ENCODE results near the gene AGFG2.
"Not testable (repeated sequence)": the region's sequence is repeated elsewhere in the genome, so short reads cannot be mapped to it uniquely, and the experiment has no call there.

AGFG2 gene, protein sequence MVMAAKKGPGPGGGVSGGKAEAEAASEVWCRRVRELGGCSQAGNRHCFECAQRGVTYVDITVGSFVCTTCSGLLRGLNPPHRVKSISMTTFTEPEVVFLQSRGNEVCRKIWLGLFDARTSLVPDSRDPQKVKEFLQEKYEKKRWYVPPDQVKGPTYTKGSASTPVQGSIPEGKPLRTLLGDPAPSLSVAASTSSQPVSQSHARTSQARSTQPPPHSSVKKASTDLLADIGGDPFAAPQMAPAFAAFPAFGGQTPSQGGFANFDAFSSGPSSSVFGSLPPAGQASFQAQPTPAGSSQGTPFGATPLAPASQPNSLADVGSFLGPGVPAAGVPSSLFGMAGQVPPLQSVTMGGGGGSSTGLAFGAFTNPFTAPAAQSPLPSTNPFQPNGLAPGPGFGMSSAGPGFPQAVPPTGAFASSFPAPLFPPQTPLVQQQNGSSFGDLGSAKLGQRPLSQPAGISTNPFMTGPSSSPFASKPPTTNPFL

DNA sequence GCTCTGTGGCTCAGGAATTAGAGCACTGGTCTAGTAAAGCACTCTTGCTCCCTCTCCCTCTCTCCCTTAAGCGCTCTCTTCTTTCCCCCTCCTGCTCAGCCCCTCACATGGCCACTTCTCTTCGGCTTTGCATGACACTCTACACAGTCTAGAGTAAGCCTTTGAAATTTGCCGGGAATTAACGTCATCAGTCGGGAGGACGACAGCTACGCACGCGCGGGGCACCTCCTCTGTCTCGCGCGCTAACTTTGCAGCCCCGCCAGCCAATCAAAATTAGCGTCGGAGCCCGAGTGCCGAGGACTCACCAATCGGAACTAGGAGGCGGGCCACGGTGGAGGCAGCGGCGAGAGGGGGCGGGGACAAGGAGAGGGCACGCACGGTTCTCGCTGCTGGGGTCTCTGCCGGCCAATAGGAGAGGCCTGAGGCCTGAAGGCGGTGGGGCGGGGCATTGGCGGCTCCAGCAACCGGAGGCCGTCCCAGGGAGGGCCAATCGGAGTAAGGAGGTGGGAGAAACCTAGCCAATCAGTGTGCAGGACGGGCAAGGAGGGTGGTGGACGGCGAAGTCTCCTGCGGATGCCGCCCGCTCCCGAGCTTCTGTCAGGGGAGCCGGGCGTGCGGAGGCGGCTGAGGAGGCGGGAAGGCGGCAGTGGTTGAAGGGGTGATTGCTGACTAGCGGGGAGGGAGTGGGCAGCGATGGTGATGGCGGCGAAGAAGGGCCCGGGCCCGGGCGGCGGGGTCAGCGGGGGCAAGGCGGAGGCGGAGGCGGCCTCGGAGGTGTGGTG lies at the start of gene AGFG2:
AGFG2 (plus strand) TSS at position 550 of the 782 bp plus-strand sequence; CDS start at position 694, 144 bp downstream.
- peak; percentile 89 to 100 (median 100) for DNase-seq

DNA sequence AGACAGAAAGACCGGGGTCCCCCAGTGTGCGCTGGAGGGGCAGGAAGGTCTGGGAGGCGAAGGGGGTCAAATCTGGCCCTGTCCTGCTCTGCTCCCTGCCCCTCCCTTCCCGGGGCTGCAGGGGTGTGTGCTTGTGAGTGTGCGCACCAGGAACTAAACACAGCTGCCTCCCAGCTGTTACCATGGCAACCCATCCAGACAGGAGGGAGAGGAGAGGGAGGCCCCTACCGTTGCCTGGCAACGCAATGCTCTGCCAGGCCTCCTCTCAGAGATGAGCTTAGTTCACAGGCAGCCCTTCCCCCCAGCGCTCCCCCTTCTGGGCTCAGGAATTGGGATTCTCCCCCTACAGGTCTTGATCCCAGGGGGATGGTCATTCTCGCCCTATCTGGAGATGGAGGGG lies 49.2 kb upstream of the AGFG2 start:
- DNase-seq, result peak in 49 of 51 donors; percentile 29 to 98 (median 88)

DNA sequence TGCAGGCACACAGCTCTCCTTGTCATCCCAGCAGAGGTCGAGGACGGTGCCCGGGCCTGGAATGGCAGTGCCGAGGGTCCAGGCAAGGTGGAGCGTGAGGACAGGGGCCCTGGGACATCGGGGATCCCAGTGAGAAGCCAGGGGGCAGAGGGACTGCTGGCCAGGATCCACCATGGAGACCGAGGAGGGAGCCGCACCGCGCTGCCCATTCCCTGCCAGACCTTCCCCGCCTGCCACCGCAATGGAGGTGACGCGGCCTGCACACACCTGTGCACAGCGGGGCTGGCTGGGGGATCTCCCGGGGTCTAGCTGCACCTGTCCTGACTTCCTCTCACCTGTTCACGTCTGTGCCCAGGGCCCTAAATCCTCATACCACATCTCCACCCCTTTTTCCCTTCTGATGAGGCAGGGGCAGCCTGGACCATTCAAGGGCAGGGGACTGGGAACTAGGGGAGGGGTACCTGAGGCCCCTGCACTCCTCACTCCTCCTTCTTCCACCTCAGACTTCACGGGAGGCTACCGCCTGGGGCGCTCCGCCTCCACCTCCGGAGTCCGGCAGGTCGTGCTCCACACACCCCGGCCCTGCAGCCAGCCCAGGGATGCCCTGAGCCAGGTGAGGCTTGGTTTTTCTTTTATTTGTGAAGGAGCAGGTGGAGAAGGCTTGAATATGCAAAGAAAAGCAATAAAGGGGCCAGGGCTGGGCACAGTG lies 48.4 kb upstream of the AGFG2 start:
- no peak for DNase-seq

DNA sequence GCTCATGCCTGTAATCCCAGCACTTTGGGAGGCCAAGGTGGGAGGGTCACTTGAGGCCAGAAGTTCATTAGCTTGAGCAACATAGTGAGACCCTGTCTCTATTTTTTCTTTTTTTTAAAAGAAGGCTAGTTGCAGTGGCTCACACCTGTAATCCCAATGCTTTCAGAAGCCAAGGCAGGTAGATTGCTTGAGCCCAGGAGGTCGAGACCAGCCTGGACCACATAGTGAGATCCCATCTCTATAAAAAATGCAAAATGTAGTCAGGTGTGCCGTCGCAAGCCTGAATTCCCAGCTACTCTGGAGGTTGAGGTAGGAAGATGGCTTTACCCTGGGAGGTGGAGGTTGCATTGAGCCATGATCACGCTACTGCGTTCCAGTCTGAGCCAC lies 47.8 kb upstream of the AGFG2 start:
- no peak for DNase-seq

DNA sequence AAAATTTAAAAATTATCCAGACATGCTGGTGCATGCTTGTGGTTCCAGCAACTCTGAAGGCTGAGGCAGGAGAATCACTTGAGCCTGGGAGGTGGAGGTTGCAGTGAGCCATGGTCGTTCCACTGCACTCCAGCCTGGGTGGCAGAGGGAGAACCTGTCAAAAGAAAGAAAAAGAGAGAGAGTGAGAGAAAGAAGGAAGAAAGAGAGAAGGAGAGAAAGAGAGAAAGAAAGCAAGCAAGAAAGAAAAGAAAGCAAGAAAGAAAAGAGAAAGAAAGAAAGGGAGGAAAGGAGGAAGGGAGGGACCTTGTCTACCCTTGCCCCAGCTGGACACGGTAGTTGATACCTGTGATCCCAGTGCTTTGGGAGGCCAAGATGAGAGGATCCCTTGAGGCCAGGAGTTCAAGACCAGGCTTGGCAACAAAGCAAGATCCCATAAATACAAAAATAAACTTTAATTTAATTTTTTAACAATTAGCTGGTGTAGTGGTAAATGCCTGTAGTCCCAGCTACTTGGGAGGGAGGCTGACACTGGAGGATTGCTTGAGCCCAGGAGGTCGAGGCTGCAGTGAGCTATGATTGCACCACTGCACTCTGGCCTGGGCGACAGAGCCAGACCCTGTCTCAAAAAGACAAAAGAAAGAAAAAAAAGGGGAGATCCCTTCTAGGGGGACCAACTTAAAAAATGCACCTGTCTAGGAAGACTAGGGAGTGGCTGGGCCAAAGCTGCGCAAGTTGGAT lies 46.1 kb upstream of the AGFG2 start:
- no peak for DNase-seq

DNA sequence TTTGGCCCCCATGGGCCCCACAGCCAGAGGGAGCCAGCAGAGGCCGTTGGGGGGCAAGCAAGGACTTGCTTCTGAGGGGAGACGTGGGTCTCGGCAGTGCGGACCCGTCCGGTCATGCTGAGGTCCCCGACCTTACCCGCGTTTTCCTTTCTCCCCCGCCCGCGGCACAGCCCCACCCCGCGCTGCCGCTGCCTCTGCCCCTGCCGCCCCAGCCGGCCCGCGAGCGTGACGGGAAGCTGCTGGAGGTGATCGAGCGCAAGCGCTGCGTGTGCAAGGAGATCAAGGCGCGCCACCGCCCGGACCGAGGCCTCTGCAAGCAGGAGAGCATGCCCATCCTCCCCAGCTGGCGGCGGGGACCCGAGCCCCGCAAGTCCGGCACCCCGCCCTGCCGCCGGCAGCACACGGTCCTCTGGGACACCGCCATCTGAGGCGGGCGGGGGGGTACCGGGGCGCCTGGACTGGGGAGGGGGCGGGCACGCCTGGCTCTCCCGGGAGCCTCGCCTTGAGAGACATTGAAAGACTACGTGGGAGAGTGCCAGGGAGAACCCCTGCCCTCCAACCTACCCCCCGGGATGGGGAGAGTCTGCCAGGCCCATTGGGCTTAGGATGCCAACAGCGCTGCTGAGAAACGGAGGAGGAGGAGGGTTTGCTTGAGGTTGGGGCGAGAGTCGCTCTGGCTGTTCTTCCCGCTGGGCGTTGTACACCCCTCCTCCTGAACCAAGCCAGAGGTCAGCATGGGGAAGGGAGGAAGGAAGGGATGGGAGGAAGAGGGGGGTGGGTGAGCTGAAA lies 45.3 kb upstream of the AGFG2 start:
- DNase-seq, result peak in 38 of 51 donors; percentile 13 to 82 (median 58)

DNA sequence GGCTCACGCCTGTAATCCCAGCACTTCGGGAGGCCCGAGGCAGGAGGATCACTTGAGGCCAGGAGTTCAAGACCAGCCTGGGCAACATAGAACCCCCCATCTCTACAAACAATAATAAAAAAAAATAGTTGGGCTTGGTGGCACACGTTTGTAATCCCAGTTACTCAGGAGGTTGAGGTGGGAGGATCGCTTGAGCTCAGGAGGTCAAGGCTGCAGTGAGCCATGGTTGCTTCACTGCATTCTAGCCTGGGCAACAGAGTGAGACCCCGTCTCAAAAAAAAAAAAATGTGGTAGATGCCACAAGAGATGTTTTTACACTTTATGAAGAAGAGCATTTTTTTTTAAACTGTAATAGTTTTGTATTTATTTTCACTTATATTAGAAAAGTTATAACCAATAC lies 42.5 kb upstream of the AGFG2 start:
- no peak for DNase-seq

DNA sequence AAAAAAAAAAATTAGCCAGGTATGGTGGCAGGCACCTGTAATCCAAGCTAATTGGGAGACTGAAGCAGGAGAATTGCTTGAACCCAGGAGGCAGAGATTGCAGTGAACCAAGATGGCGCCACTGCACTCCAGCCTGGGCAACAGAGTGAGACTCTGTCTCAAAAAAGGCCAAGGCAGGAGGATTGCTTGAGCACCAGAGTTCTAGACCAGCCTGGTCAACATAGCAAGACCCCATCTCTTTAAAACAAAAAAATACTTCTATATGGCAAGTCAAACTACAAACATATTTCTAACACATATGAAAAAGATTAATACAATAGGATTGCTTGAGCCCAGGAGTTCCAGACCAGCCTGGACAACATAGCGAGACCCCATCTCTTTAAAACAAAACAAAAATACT lies 38.3 kb upstream of the AGFG2 start:
- DNase-seq, result not testable (repeated sequence)

DNA sequence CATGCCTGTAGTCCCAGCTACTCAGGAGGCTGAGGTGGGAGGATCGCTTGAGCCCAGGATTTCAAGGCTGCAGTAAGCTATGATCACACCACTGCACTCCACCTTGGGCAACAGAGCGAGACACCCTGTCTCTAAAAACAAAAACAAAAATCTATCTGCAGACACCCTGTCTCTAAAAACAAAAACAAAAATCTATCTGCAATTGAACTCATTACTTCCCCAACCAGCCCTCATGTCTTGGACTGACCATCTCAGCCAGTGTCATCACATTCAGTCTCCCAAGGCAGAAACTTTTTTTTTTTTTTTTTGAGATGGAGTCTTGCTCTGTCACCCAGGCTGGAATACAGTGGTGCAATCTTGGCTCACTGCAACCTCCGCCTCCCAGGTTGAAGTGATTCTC lies 35.0 kb upstream of the AGFG2 start:
- not testable (repeated sequence) for DNase-seq

DNA sequence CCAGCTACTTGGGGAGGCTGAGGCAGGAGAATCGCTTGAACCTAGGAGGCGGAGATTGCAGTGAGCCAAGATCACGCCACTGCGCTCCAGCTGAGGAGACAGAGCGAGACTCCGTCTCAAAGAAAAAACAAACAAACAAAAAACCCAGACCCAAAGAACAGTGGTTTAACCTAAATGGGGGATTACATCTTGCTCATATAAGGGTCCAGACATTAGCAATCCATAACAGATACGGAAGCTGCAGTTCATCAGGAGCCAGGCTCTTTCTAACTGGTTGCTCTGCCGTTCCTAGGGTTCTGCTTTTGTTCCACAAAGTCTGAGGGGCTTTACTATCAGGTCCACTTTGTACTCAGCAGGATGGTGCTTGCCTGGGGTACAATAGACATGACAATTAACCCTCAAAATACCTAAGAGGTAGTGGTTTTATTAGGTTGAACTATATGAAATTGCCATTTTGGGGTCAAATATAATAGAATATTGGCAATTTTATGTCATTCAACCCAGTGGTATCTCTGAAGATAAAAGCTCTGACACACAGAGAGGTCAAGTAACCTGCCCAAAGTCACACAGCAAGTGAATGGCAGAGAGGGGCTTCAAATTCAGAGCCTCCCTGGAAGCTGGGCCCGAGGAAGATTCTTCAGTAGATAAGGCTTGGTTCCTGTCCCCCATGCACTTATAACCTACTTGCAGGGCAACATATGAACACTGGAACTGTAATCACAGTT lies 34.0 kb upstream of the AGFG2 start:
- DNase-seq, result no peak

DNA sequence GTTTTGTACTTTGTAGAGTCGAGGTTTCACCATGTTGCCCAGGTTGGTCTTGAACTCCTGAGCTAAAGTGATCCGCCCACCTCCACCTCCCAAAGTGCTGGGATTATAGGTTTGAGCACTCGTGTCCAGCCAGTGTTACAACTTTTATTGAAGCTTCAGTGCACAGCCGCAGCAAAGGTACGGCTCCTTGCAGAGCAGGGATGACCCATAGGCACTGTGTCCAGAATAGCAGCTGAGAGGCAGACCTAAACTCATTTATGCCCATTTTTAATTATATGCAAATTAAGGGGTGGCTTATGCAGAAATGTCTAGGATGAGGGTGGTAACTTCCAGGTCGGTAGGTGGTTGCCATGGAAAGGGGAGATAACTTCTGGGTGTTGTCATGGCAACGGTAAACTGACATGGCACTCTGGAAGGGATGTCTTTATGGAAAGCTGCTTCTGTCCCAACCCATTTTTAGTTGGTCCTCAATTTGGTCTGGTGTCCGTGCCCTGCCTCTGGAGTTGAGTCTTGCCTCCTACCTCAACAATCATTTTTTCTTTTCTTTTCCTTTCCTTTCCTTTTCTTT lies 32.6 kb upstream of the AGFG2 start:
- no peak for DNase-seq

DNA sequence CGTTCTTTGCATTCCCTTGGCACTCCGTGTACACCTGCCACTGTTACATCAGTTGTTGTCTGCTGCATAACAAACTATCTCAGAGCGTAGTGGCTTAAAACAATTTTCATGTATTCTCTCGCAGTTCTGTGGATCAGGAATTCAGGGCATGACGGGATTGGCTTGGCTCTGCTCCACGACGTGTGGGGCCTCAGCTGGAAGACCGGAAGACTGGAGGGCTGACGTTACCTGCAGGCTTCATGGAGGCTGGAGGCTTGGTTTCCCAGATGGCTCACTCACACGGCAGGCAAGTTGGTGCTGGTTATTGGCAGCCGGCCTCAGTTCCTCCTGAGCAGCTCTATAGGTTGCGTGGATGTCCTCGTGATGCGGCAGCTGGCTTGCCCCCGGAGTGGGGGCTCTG lies 29.8 kb upstream of the AGFG2 start:
- DNase-seq, result peak in 1 of 51 donors; percentile 44

DNA sequence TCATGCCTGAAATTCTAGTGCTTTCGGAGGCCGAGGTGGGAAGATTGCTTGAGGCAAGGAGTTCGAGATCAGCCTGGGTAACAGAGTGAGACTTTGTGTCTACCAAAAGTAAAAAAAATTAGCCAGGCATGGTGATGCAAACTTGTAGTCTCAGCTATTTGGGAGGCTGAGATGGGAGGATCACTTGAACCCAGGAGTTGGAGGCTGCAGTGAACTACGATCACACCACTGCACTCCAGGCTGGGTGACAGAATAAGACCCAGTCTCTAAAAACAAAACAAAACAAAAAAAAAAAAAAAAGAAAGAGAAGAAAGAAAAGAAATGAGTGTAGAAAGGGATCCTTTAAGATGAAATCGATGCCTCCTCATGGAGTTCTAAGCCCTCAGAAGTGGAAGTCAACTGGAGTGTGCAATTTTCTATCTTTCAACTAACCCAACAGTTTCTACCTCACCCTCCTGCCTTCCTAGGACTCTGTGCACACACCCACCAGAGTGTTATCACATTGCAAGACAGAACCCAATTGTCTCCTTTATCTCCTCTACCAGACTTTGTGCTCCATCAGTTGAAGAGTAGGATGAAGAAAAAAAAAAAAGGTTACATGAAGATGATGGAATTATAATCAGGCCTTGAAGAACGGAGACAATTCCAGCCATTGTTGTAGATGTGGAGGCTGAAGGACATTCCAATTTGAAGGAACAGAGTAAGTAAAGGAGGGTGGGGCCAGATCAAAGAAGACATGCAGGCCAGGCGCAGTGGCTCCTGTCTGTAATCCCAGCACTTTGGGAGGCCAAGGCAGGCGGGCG lies 28.4 kb upstream of the AGFG2 start:
- no peak for DNase-seq

DNA sequence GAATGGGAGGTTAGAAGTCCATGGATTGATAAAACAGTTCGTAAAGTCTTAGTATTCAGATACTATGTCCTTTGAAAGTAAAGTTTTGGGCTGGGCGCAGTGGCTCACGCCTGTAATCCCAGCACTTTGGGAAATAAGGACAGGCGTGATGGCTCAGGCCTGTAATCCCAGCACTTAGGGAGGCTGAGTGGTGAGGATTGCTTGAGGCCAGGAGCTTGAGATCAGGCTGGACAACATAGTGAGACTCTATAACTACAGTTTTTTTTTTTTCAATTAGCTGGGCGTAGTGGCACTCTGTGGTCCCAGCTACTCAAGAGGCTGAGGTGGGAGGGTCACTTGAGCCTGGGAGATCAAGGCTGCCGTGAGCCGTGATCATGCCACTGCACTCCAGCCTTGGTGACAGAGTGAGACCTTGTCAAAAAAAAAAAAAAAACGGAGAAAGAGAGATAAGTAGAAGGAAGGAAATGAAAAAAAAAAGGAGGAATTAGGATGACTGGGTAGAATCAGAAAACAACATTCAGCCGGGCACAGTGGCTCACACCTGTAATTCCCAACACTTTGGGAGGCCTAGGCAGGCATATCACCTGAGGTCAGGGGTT lies 25.7 kb upstream of the AGFG2 start:
- no peak for DNase-seq

DNA sequence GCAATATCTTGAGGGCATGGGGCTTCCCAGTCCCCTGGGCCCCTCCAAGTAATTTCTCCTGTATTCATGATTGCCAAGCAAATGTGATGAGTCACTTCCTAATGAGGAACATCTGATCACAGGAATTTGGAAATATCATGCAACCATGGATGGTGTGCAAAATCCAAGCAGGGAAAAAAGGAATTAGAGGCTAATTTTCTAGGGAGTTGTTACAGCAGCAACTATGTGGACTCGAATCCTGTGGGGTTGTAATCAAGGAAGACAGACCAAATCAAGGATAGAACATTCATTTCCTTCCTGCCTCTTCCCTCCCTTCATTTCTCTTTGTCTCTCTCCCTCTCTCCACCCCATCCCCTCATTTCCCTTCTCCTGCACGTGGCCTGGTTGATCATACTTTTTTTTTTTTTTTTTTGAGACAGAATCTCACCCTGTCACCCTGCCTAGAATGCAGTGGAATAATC lies 23.9 kb upstream of the AGFG2 start:
- no peak for DNase-seq

DNA sequence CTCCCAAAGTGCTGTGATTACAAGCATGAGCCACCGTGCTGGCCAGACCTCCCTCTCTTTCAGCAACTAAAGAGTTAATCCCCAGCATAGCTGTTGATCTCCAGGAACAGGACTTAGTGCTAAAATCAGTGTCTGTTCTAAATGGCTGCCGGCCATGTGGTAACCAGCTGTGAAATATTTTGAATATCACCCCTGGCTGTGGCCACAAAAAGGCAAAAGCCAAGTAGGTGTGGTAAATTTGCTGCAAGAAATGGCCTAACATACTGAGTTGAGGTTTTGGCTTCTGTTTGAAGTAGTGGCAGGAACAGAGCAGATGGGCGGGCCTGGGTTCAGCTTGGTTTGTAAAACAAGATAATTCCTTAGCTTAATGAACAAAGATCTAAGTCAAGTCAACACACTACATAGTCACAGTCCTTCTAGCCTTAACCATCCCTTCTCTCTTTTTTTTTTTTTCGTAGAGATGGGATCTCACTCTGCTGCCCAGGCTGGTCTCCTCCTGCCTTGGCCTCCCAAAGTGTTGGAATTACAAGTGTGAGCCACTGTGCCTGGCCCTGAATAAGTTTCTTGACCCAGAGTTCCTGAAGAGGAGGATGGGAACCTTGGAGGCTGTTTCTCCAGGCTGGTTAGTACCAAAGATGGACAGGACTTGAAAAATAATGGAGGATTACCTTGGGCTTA lies 22.7 kb upstream of the AGFG2 start:
- DNase-seq, result no peak

DNA sequence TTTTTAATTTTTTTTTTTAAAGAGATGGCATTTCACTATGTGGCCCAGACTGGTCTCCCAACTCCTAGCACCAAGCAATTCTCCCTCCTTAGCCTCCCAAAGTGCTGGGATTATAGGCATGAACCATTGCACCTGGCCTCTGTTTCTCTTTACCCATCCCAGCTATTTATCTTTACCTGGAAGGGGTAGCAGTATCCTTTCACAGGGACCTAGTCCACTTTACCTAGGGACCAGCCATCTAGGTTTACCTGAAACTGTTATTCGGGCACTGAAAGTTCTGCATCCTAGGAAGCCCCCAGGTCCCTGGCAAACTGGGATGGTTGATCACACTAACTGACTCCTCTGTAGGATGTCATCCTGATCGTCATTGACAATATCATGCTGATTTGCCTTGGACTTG lies 21.7 kb upstream of the AGFG2 start:
- no peak for DNase-seq

All from hypothalamus (tissue), 51 donors.